ENCODE measurements around the gene SASH1.

Gene SASH1

GRCh38 chr6:148465670-148466069 lies 123.0 kb downstream of the SASH1 start:
- DNase-seq: no peak
- no peaks in the 10 kb centered on the region for H3K4me1 Mint-ChIP-seq
- H3K4me3 Mint-ChIP-seq: no peak overlapping the region
- CTCF ChIA-PET: interaction anchor here (1.1 to 2.1 kb wide), 3 partner anchors 19 to 319 kb away, joined by 3 to 16 read pairs (median 4); no protein-coding TSS in a partner anchor
- peaks cover 20% of the 10 kb centered on the region for H3K27me3 Mint-ChIP-seq
- no peaks in the 10 kb centered on the region for H3K9me3 Mint-ChIP-seq
- H3K36me3 Mint-ChIP-seq: no peaks in the 10 kb centered on the region
- H3K27ac Mint-ChIP-seq: no peak overlapping the region

GRCh38 chr6:148466158-148466557 lies 123.5 kb downstream of the SASH1 start:
- H3K9me3 Mint-ChIP-seq: no peaks in the 10 kb centered on the region
- H3K4me1 Mint-ChIP-seq: no peaks in the 10 kb centered on the region
- CTCF ChIA-PET: interaction anchor here (1.1 to 2.1 kb wide), 3 partner anchors 20 to 319 kb away, joined by 3 to 16 read pairs (median 4); no protein-coding TSS in a partner anchor
- peaks cover 20% of the 10 kb centered on the region for H3K27me3 Mint-ChIP-seq
- no peak for DNase-seq
- no peak overlapping the region for H3K27ac Mint-ChIP-seq
- no peaks in the 10 kb centered on the region for H3K36me3 Mint-ChIP-seq
- no peak overlapping the region for H3K4me3 Mint-ChIP-seq

GRCh38 chr6:148467926-148468325 lies 125.3 kb downstream of the SASH1 start:
- no peaks in the 10 kb centered on the region for H3K9me3 Mint-ChIP-seq
- no peaks in the 10 kb centered on the region for H3K36me3 Mint-ChIP-seq
- H3K4me1 Mint-ChIP-seq: no peaks in the 10 kb centered on the region
- peaks cover 11% of the 10 kb centered on the region for H3K27me3 Mint-ChIP-seq
- no peak overlapping the region for H3K27ac Mint-ChIP-seq
- CTCF ChIA-PET: no interaction called here
- DNase-seq: no peak
- no peak overlapping the region for H3K4me3 Mint-ChIP-seq

- no peak for DNase-seq
- Mint-ChIP-seq H3K4me1 (no peaks in the 10 kb centered on the region), H3K27ac (no peak overlapping the region), H3K36me3 (no peaks in the 10 kb centered on the region), H3K9me3 (no peaks in the 10 kb centered on the region), H3K4me3 (no peak overlapping the region), H3K27me3 (peaks cover 8% of the 10 kb centered on the region)
- CTCF ChIA-PET: no interaction called here
Observed at GRCh38 chr6:148470156-148470555, 127.5 kb downstream of the SASH1 start.

GRCh38 chr6:148470606-148471465 lies 128.2 kb downstream of the SASH1 start:
- DNase-seq: no peak
- Mint-ChIP-seq H3K36me3 (no peaks in the 10 kb centered on the region), H3K4me1 (no peaks in the 10 kb centered on the region), H3K9me3 (no peaks in the 10 kb centered on the region), H3K4me3 (no peak overlapping the region), H3K27me3 (peaks cover 8% of the 10 kb centered on the region), H3K27ac (no peak overlapping the region)
- CTCF ChIA-PET: no interaction called here

GRCh38 chr6:148471624-148472159 lies 129.1 kb downstream of the SASH1 start:
- Mint-ChIP-seq H3K27ac (no peak overlapping the region), H3K36me3 (no peaks in the 10 kb centered on the region), H3K4me1 (no peaks in the 10 kb centered on the region), H3K27me3 (peaks cover 3% of the 10 kb centered on the region), H3K4me3 (no peak overlapping the region), H3K9me3 (no peaks in the 10 kb centered on the region)
- CTCF ChIA-PET: no interaction called here
- no peak for DNase-seq

DNA sequence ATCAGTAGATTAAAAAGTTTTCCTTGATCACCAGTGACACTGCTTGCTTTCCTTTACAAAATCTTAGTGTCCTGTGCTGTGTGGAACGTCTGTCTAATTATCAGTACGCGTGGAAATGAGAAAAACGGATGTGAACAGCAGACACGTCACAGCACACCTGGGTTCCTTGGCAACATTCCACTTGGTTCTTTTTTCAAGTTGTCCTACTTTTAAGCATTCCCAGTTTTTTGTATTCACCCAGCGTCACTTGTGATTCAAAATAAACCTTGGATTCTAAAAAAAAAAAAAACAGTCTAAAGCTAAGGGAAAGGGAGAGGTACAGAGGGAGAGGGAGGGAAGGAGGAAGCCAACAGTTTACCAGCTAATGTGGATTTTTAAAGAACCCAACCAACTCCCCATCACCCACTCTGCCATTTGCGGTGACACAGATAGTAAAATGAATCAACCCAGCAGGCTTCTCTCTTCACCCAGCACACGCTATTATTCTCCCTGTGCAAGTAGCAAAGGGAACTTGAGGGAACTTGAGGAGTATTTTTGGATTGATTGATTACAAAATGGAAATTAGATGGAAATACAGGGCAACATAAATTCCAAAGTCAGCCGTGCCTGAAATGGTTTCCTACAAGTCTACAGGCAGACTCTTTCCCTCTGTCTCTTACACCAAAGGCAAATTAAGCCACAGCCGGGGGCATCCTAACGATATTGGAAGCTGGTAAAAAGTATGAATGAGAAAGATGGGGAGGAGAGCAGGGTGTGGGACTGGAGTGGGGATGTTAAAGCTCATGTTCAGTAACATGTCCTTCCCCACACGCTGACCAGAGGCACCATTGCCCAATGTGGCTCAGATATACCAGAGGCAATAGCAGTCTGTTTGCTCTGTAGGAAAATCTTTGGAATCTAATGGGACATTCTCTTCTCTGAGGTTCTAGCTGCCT lies 129.8 kb downstream of the SASH1 start:
- CTCF ChIA-PET: no interaction called here

DNA sequence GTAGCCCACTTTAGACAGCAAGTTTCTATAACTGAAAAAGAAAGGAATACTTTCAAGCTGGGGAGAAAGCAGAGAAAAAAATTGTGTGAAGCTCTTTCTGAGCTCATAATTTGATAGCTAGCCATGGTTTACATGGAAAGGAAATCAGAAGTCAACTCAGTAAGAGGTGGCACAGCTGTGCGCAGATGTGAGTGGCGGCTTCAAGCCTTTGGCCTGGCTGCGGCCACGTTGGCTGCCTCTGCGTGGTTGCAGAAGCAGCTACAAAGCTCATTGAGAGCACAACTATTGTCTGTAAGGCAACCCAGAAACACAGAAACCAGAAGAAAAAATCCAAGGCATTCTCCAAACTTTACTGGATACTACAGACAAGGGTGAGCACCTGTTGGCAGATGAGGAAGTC lies 136.9 kb downstream of the SASH1 start:
- H3K4me3 Mint-ChIP-seq: no peak overlapping the region
- no peaks in the 10 kb centered on the region for H3K9me3 Mint-ChIP-seq
- no peak overlapping the region for H3K27ac Mint-ChIP-seq
- H3K36me3 Mint-ChIP-seq: no peaks in the 10 kb centered on the region
- CTCF ChIA-PET: no interaction called here
- no peak for DNase-seq
- no peaks in the 10 kb centered on the region for H3K4me1 Mint-ChIP-seq
- H3K27me3 Mint-ChIP-seq: peaks cover 4% of the 10 kb centered on the region

More for the DNA sequence above, 129.8 kb downstream of the SASH1 start:
- H3K27ac Mint-ChIP-seq: no peak overlapping the region
- peaks cover 3% of the 10 kb centered on the region for H3K27me3 Mint-ChIP-seq
- no peaks in the 10 kb centered on the region for H3K36me3 Mint-ChIP-seq
- DNase-seq: no peak
- H3K9me3 Mint-ChIP-seq: no peaks in the 10 kb centered on the region
- no peaks in the 10 kb centered on the region for H3K4me1 Mint-ChIP-seq
- H3K4me3 Mint-ChIP-seq: no peak overlapping the region

DNA sequence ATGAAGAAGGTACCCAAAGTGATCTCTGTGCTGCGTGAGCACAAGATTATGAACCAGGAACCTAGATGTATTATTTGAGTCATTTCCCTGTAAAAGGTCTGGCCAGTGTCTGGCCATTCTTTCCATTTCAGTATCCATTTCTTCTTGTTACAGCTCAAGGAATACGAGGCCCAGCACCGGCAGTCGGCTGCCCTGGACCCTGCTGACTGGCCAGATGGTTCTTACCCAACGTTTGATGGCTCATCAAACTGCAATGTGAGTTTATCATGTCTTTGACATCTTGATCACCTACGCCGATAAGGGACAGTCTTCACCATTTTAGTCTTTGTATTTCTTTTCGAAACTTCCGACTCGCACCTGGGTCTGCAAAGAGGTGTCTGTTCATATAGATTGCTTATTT lies 144.8 kb downstream of the SASH1 start:
- peaks cover 4% of the 10 kb centered on the region for H3K27me3 Mint-ChIP-seq
- CTCF ChIA-PET: no interaction called here
- no peaks in the 10 kb centered on the region for H3K36me3 Mint-ChIP-seq
- H3K9me3 Mint-ChIP-seq: no peaks in the 10 kb centered on the region
- no peak for DNase-seq
- H3K27ac Mint-ChIP-seq: no peak overlapping the region
- H3K4me3 Mint-ChIP-seq: no peak overlapping the region
- H3K4me1 Mint-ChIP-seq: no peaks in the 10 kb centered on the region

GRCh38 chr6:148491638-148492251 lies 149.1 kb downstream of the SASH1 start:
- no peak overlapping the region for H3K27ac Mint-ChIP-seq
- CTCF ChIA-PET: no interaction called here
- DNase-seq: no peak
- no peaks in the 10 kb centered on the region for H3K9me3 Mint-ChIP-seq
- no peaks in the 10 kb centered on the region for H3K27me3 Mint-ChIP-seq
- H3K36me3 Mint-ChIP-seq: no peaks in the 10 kb centered on the region
- no peak overlapping the region for H3K4me3 Mint-ChIP-seq
- H3K4me1 Mint-ChIP-seq: no peaks in the 10 kb centered on the region

DNA sequence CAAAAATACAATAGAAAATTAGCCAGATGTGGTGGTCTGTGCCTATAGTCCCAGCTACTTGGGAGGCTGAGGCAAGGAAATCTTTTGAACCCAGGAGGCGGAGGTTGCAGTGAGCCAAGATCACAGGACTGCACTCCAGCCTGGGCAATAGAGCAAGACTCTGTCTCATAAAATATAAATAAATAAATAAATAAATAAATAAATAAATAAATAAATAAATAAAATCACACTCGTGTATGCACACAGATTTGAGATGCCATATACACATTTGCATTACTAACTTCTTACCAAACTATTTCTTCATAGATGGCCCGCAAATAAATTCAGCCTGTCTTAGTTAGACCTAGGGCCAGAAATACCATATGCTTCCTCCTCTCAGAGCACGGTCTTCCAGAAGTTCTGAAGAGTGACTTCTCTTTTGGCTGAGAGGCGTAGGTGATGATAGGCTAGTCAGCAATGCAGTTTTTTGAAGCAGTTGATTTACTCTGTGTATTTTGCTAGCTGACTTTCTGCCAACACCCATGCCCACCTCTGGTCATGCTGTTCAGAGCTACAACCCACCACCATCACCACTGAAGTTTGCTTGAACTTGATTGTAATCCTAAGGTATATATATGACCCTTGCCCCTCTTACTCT lies 150.1 kb downstream of the SASH1 start:
- H3K4me1 Mint-ChIP-seq: no peaks in the 10 kb centered on the region

GRCh38 chr6:148493424-148493823 lies 150.8 kb downstream of the SASH1 start:
- DNase-seq: no peak
- Mint-ChIP-seq H3K36me3 (no peaks in the 10 kb centered on the region), H3K4me1 (no peaks in the 10 kb centered on the region), H3K27me3 (no peaks in the 10 kb centered on the region), H3K4me3 (no peak overlapping the region), H3K27ac (no peak overlapping the region), H3K9me3 (no peaks in the 10 kb centered on the region)
- CTCF ChIA-PET: no interaction called here

More for the DNA sequence above, 150.1 kb downstream of the SASH1 start:
- DNase-seq: no peak
- Mint-ChIP-seq H3K36me3 (no peaks in the 10 kb centered on the region), H3K4me3 (no peak overlapping the region), H3K9me3 (no peaks in the 10 kb centered on the region), H3K27me3 (no peaks in the 10 kb centered on the region), H3K27ac (no peak overlapping the region)
- CTCF ChIA-PET: no interaction called here

- no peaks in the 10 kb centered on the region for H3K27me3 Mint-ChIP-seq
- CTCF ChIA-PET: no interaction called here
- no peaks in the 10 kb centered on the region for H3K4me1 Mint-ChIP-seq
- H3K36me3 Mint-ChIP-seq: no peaks in the 10 kb centered on the region
- H3K27ac Mint-ChIP-seq: no peak overlapping the region
- H3K4me3 Mint-ChIP-seq: no peak overlapping the region
- no peak for DNase-seq
- H3K9me3 Mint-ChIP-seq: no peaks in the 10 kb centered on the region
Observed at GRCh38 chr6:148494226-148494625, 151.6 kb downstream of the SASH1 start.

- Mint-ChIP-seq H3K4me3 (no peak overlapping the region), H3K27me3 (no peaks in the 10 kb centered on the region), H3K9me3 (no peaks in the 10 kb centered on the region), H3K27ac (no peak overlapping the region), H3K4me1 (no peaks in the 10 kb centered on the region), H3K36me3 (no peaks in the 10 kb centered on the region)
- CTCF ChIA-PET: no interaction called here
- no peak for DNase-seq
Observed at GRCh38 chr6:148495029-148495428, 152.4 kb downstream of the SASH1 start.

Measured in activated naive CD4-positive, alpha-beta T cell treated with anti-CD3 and anti-CD28 coated beads, Interleukin-2, amount 10 ng/mL, durations not matched to agents 7 days and 5 days (primary cell).